ENCODE results near the gene CCDC200.
"Not testable (repeated sequence)": the region's sequence is repeated elsewhere in the genome, so short reads cannot be mapped to it uniquely, and the experiment has no call there.

GRCh38 chr17:43233263-43233662, 4.8 kb upstream of the CCDC200 start:
- TF ChIP-seq, protein P1, sequence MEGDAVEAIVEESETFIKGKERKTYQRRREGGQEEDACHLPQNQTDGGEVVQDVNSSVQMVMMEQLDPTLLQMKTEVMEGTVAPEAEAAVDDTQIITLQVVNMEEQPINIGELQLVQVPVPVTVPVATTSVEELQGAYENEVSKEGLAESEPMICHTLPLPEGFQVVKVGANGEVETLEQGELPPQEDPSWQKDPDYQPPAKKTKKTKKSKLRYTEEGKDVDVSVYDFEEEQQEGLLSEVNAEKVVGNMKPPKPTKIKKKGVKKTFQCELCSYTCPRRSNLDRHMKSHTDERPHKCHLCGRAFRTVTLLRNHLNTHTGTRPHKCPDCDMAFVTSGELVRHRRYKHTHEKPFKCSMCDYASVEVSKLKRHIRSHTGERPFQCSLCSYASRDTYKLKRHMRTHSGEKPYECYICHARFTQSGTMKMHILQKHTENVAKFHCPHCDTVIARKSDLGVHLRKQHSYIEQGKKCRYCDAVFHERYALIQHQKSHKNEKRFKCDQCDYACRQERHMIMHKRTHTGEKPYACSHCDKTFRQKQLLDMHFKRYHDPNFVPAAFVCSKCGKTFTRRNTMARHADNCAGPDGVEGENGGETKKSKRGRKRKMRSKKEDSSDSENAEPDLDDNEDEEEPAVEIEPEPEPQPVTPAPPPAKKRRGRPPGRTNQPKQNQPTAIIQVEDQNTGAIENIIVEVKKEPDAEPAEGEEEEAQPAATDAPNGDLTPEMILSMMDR (conservative IDR thresholded peaks at IDR 0.05; ENCODE audit: low read length), result not testable (repeated sequence)
- not testable (repeated sequence) for TF ChIP-seq EZH2phosphoT487 (IDR thresholded peaks at IDR 0.05; ENCODE audit: borderline replicate concordance, low read depth, low read length)

All from OCI-LY7 (cell line).